HG02642 (cell line): ENCODE results near the gene MEIS1.

Source experiments
- ATAC-seq: cut with Tn5 transposase; IDR thresholded peaks from one replicate; pipeline ENCODE4 v1.9.1; 2021; ENCODE audit warnings: mild to moderate bottlenecking; ENCODE audit not compliant: unreplicated experiment, poor library complexity

The MEIS1 gene

GRCh38 chr2:66602341-66602740 lies 167.4 kb downstream of the MEIS1 start:
- no peak for ATAC-seq

GRCh38 chr2:66604326-66604725 lies 169.4 kb downstream of the MEIS1 start:
- ATAC-seq: no peak

DNA sequence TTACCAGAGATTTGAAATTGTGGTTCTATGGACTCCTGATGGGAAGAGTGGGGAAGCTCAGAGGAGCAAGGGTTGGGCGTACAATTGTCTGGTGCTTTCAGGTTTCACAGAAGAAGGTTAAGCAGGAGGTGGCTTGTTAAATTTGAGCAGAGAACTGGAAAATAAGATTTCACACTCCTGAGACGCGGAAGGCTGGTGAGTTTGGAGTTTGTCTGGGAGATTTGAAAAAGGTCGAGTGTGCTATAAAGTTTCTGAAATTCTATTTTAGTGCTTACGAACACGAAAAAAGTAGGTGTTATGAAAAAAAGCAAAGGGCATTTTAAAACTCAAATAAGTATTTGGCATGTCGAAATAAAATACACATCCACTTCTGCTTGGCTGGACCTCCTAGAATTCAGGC lies 170.1 kb downstream of the MEIS1 start:
- ATAC-seq: no peak

GRCh38 chr2:66607152-66607551 lies 172.2 kb downstream of the MEIS1 start:
- ATAC-seq: no peak
